GM21529 (cell line): ENCODE data around the gene THEM5.

ENCODE experiments used
- ATAC-seq: cut with Tn5 transposase; IDR thresholded peaks from one replicate; pipeline ENCODE4 v1.9.1; 2021; ENCODE audit not compliant: unreplicated experiment

Gene THEM5

GRCh38 chr1:151803164-151803563, 50.3 kb downstream of the THEM5 start:
- no peak for ATAC-seq

DNA sequence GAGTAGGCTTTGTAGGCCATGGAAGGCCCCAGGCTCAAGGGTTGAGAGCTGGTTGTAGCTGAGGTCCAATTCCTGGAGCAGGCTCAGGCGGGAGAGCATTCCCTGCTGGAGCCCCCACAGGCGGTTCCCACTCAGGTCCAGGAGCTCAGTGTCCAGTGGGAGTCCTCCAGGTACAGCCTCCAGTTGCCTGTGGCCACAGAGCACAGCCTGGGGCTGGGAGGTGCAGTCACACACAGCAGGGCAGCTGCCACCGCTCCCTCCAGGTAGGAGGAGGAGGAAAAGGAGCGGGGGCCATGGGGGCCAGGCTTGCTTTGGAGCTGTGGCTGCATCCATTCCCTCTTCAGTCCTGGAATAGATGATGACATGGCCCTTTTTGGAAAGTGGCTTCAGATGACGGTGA, 51.1 kb downstream of the THEM5 start:
- ATAC-seq, result no peak

GRCh38 chr1:151801846-151802245, 51.7 kb downstream of the THEM5 start:
- no peak for ATAC-seq

DNA sequence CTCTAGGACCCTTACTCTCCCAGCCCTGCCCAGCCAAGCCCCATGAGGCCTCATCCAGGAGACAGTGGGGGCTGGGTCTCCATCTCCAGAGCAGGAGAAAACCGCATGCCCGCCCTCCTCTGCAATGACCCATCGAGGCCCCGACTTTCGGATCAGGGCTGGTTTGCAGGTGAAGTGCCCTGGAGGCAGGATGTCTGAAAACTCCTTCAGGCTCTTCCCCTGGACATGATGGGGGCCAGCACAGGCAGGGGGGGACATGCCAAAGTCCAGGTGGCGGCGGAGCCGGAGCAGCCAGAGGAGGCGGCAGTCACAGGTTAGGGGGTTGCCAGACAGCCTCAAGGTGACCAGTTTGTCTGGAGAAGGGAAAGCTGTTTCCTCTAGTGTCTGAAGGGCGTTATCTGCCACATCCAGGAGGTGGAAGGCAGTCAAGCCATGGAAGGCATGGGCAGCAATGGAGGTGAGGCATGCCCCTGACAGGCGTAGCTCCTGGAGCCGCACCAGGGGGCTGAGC, 52.1 kb downstream of the THEM5 start:
- no peak for ATAC-seq

DNA sequence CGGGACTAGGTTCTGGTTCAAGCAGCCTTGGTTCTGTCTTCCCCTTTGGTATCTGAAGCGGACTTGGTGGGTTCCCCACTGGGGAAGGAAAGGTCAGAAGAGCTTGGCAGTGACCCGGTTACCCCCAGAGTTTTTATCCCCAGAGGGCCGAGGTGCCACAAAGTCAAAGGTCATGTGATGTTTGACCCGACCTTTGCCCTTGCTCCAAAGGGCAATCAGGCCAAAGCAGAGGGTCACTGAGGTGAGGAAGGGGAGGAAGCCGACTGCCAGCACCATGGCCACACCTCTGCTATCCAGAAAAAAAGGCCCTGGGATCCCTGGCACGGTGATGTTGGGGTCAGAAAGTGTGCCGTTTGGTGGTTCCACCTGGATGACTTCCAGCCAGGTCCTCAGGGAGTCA, 52.7 kb downstream of the THEM5 start:
- ATAC-seq, result no peak

GRCh38 chr1:151799179-151800022, 54.1 kb downstream of the THEM5 start:
- ATAC-seq, result no peak

- ATAC-seq, result no peak
These were observed 54.9 kb downstream of the THEM5 start for GRCh38 chr1:151798571-151798970.
